Measurements from ENCODE around the gene GPR142.

GPR142 gene

GRCh38 chr17:74369665-74370490 lies 2.6 kb downstream of the GPR142 start:
- Histone ChIP-seq H4K91ac (ENCODE audit: low read length) (no peak overlapping the region), H3K18ac (ENCODE audit: low read depth in 1 of 2, low read length in 2 of 2) (no peak overlapping the region), H2BK15ac (ENCODE audit: low read depth, poor library complexity, severe bottlenecking) (no peak overlapping the region), H2BK120ac (ENCODE audit: low read depth, low read length) (no peak overlapping the region), H2AK5ac (ENCODE audit: low read length, severe bottlenecking) (no peak overlapping the region), H2AFZ (ENCODE audit: low read depth, low read length) (no peak overlapping the region), H3K4me1 (ENCODE audit: control insufficient read depth, insufficient read depth, low read depth, low read length) (peaks cover 4% of the 10 kb centered on the region), H3K4ac (ENCODE audit: low read depth in 1 of 2, low read length in 2 of 2) (no peak overlapping the region), H2BK12ac (ENCODE audit: low read length in 2 of 2) (no peak overlapping the region), H4K8ac (ENCODE audit: low read length) (no peak overlapping the region), H3K79me1 (replicated peaks; ENCODE audit: low read length, poor library complexity, severe bottlenecking) (no peaks in the 10 kb centered on the region), H3K14ac (ENCODE audit: low read length in 2 of 2) (no peak overlapping the region), H3K27me3 (ENCODE audit: control insufficient read depth in 1 of 2, insufficient read depth in 1 of 2, low read length in 2 of 2) (peaks cover 35 to 78% of the 10 kb centered on the region in 2 experiments), H2BK5ac (ENCODE audit: low read depth, low read length, poor library complexity, severe bottlenecking) (no peak overlapping the region), H3K27ac (ENCODE audit: low read length, poor library complexity, severe bottlenecking) (no peak overlapping the region), H3K23ac (ENCODE audit: low read length in 2 of 2) (no peak overlapping the region), H3K4me3 (ENCODE audit: insufficient read depth in 1 of 2, low read depth in 1 of 2, low read length in 2 of 2) (peak overlapping the region in 1 of 2 experiments; percentile 15), H3K4me2 (ENCODE audit: low read length, poor library complexity, severe bottlenecking) (no peak overlapping the region), H3K9ac (ENCODE audit: low read length) (no peak overlapping the region), H3K9me3 (ENCODE audit: control insufficient read depth, low read length) (no peaks in the 10 kb centered on the region), H3K36me3 (ENCODE audit: control insufficient read depth in 1 of 2, insufficient read depth in 2 of 2, low read depth in 1 of 2, low read length in 2 of 2) (no peaks in the 10 kb centered on the region)
- WGBS, result 83% methylated on average over 17 of the region's 17 CpGs
- DNase-seq, result no peak

- Histone ChIP-seq H2AK5ac (ENCODE audit: low read length, severe bottlenecking) (no peak overlapping the region), H3K36me3 (ENCODE audit: control insufficient read depth in 1 of 2, insufficient read depth in 2 of 2, low read depth in 1 of 2, low read length in 2 of 2) (no peaks in the 10 kb centered on the region), H3K4me3 (ENCODE audit: insufficient read depth in 1 of 2, low read depth in 1 of 2, low read length in 2 of 2) (no peak overlapping the region), H3K4me2 (ENCODE audit: low read length, poor library complexity, severe bottlenecking) (no peak overlapping the region), H3K27me3 (ENCODE audit: control insufficient read depth in 1 of 2, insufficient read depth in 1 of 2, low read length in 2 of 2) (peaks cover 38 to 79% of the 10 kb centered on the region in 2 experiments), H3K23ac (ENCODE audit: low read length in 2 of 2) (no peak overlapping the region), H2AFZ (ENCODE audit: low read depth, low read length) (no peak overlapping the region), H3K4me1 (ENCODE audit: control insufficient read depth, insufficient read depth, low read depth, low read length) (peaks cover 4% of the 10 kb centered on the region), H3K9ac (ENCODE audit: low read length) (no peak overlapping the region), H2BK12ac (ENCODE audit: low read length in 2 of 2) (no peak overlapping the region), H2BK120ac (ENCODE audit: low read depth, low read length) (no peak overlapping the region), H3K79me1 (replicated peaks; ENCODE audit: low read length, poor library complexity, severe bottlenecking) (no peaks in the 10 kb centered on the region), H3K4ac (ENCODE audit: low read depth in 1 of 2, low read length in 2 of 2) (no peak overlapping the region), H3K27ac (ENCODE audit: low read length, poor library complexity, severe bottlenecking) (no peak overlapping the region), H3K18ac (ENCODE audit: low read depth in 1 of 2, low read length in 2 of 2) (no peak overlapping the region), H4K91ac (ENCODE audit: low read length) (no peak overlapping the region), H3K14ac (ENCODE audit: low read length in 2 of 2) (no peak overlapping the region), H4K8ac (ENCODE audit: low read length) (no peak overlapping the region), H2BK15ac (ENCODE audit: low read depth, poor library complexity, severe bottlenecking) (no peak overlapping the region), H2BK5ac (ENCODE audit: low read depth, low read length, poor library complexity, severe bottlenecking) (no peak overlapping the region), H3K9me3 (ENCODE audit: control insufficient read depth, low read length) (no peaks in the 10 kb centered on the region)
- DNase-seq, result no peak
- 93% methylated on average over 26 of the region's 26 CpGs for WGBS
These were observed 4.4 kb downstream of the GPR142 start for GRCh38 chr17:74371653-74372147.

GRCh38 chr17:74372426-74372825 lies 5.1 kb downstream of the GPR142 start:
- no peak overlapping the region for H2BK15ac ChIP-seq (ENCODE audit: low read depth, poor library complexity, severe bottlenecking)

GRCh38 chr17:74373838-74374606 lies 6.7 kb downstream of the GPR142 start:
- H2AFZ ChIP-seq (ENCODE audit: low read depth, low read length), result no peak overlapping the region
- no peaks in the 10 kb centered on the region for H3K79me1 ChIP-seq (replicated peaks; ENCODE audit: low read length, poor library complexity, severe bottlenecking)

More at GRCh38 chr17:74372426-74372825, 5.1 kb downstream of the GPR142 start:
- Histone ChIP-seq H3K23ac (ENCODE audit: low read length in 2 of 2) (no peak overlapping the region), H3K27ac (ENCODE audit: low read length, poor library complexity, severe bottlenecking) (no peak overlapping the region), H3K9ac (ENCODE audit: low read length) (no peak overlapping the region), H2AFZ (ENCODE audit: low read depth, low read length) (no peak overlapping the region), H2AK5ac (ENCODE audit: low read length, severe bottlenecking) (no peak overlapping the region), H3K14ac (ENCODE audit: low read length in 2 of 2) (no peak overlapping the region), H3K9me3 (ENCODE audit: control insufficient read depth, low read length) (no peaks in the 10 kb centered on the region), H2BK120ac (ENCODE audit: low read depth, low read length) (no peak overlapping the region), H3K4me1 (ENCODE audit: control insufficient read depth, insufficient read depth, low read depth, low read length) (peaks cover 4% of the 10 kb centered on the region), H2BK12ac (ENCODE audit: low read length in 2 of 2) (no peak overlapping the region), H3K36me3 (ENCODE audit: control insufficient read depth in 1 of 2, insufficient read depth in 2 of 2, low read depth in 1 of 2, low read length in 2 of 2) (no peaks in the 10 kb centered on the region), H3K4ac (ENCODE audit: low read depth in 1 of 2, low read length in 2 of 2) (no peak overlapping the region), H4K91ac (ENCODE audit: low read length) (no peak overlapping the region), H2BK5ac (ENCODE audit: low read depth, low read length, poor library complexity, severe bottlenecking) (no peak overlapping the region), H4K8ac (ENCODE audit: low read length) (no peak overlapping the region), H3K18ac (ENCODE audit: low read depth in 1 of 2, low read length in 2 of 2) (no peak overlapping the region), H3K4me3 (ENCODE audit: insufficient read depth in 1 of 2, low read depth in 1 of 2, low read length in 2 of 2) (no peak overlapping the region), H3K27me3 (ENCODE audit: control insufficient read depth in 1 of 2, insufficient read depth in 1 of 2, low read length in 2 of 2) (peaks cover 43 to 82% of the 10 kb centered on the region in 2 experiments), H3K79me1 (replicated peaks; ENCODE audit: low read length, poor library complexity, severe bottlenecking) (no peaks in the 10 kb centered on the region), H3K4me2 (ENCODE audit: low read length, poor library complexity, severe bottlenecking) (no peak overlapping the region)
- DNase-seq, result no peak
- WGBS, result 89% methylated on average over 9 of the region's 9 CpGs

More at GRCh38 chr17:74373838-74374606, 6.7 kb downstream of the GPR142 start:
- WGBS, result 86% methylated on average over 15 of the region's 15 CpGs
- Histone ChIP-seq H2AK5ac (ENCODE audit: low read length, severe bottlenecking) (no peak overlapping the region), H3K9me3 (ENCODE audit: control insufficient read depth, low read length) (no peaks in the 10 kb centered on the region), H3K36me3 (ENCODE audit: control insufficient read depth in 1 of 2, insufficient read depth in 2 of 2, low read depth in 1 of 2, low read length in 2 of 2) (no peaks in the 10 kb centered on the region), H2BK5ac (ENCODE audit: low read depth, low read length, poor library complexity, severe bottlenecking) (no peak overlapping the region), H2BK12ac (ENCODE audit: low read length in 2 of 2) (no peak overlapping the region), H2BK120ac (ENCODE audit: low read depth, low read length) (no peak overlapping the region), H3K4ac (ENCODE audit: low read depth in 1 of 2, low read length in 2 of 2) (no peak overlapping the region), H3K4me3 (ENCODE audit: insufficient read depth in 1 of 2, low read depth in 1 of 2, low read length in 2 of 2) (no peak overlapping the region), H3K14ac (ENCODE audit: low read length in 2 of 2) (no peak overlapping the region), H4K91ac (ENCODE audit: low read length) (no peak overlapping the region), H3K4me2 (ENCODE audit: low read length, poor library complexity, severe bottlenecking) (no peak overlapping the region), H4K8ac (ENCODE audit: low read length) (no peak overlapping the region), H3K9ac (ENCODE audit: low read length) (no peak overlapping the region), H3K4me1 (ENCODE audit: control insufficient read depth, insufficient read depth, low read depth, low read length) (no peaks in the 10 kb centered on the region), H3K18ac (ENCODE audit: low read depth in 1 of 2, low read length in 2 of 2) (no peak overlapping the region), H2BK15ac (ENCODE audit: low read depth, poor library complexity, severe bottlenecking) (no peak overlapping the region), H3K27me3 (ENCODE audit: control insufficient read depth in 1 of 2, insufficient read depth in 1 of 2, low read length in 2 of 2) (peaks cover 39 to 68% of the 10 kb centered on the region in 2 experiments), H3K23ac (ENCODE audit: low read length in 2 of 2) (no peak overlapping the region), H3K27ac (ENCODE audit: low read length, poor library complexity, severe bottlenecking) (no peak overlapping the region)
- peak; percentile 2 for DNase-seq

Measured in mesenchymal stem cell (in vitro differentiated cells and primary cell).